Endodermal cell (in vitro differentiated cells): ENCODE results near the gene MMP2. TPM values are rescaled to one million over a fixed set of nuclear protein-coding genes. Genes with fewer than 3 reads are reported as not detected.

Experiments used
- DNase-seq: peaks from one replicate; pipeline ENCODE4 v3.0.0-alpha.2; 2017
- H3K27ac ChIP-seq: 2 replicates; pipeline ENCODE4 v1.5.1; 2013; ENCODE audit warnings: mild to moderate bottlenecking, low read depth, low read length, moderate library complexity
- H3K27me3 ChIP-seq: 2 replicates; pipeline ENCODE4 v1.6.1; 2013; ENCODE audit warnings: mild to moderate bottlenecking, low read length, moderate library complexity; ENCODE audit not compliant: insufficient read depth, control insufficient read depth, poor library complexity, severe bottlenecking
- H3K36me3 ChIP-seq: 2 replicates; pipeline ENCODE4 v1.7.0; 2013; ENCODE audit warnings: mild to moderate bottlenecking, low read length, moderate library complexity; ENCODE audit not compliant: control insufficient read depth, insufficient read depth
- H3K4me1 ChIP-seq: one replicate; pipeline ENCODE4 v1.7.0; 2013; ENCODE audit warnings: low read length; ENCODE audit not compliant: control insufficient read depth, insufficient read depth
- H3K4me3 ChIP-seq: 2 replicates; pipeline ENCODE4 v1.5.1; 2013; ENCODE audit warnings: mild to moderate bottlenecking, low read length, moderate library complexity
- H3K9ac ChIP-seq: 2 replicates; pipeline ENCODE4 v1.6.1; 2013; ENCODE audit warnings: mild to moderate bottlenecking, low read length, moderate library complexity; ENCODE audit not compliant: poor library complexity, severe bottlenecking; ENCODE audit errors: extremely low read depth
- H3K9me3 ChIP-seq: 2 replicates; pipeline ENCODE4 v1.6.1; 2013; ENCODE audit warnings: mild to moderate bottlenecking, low read length, moderate library complexity; ENCODE audit not compliant: control insufficient read depth
- H3K27ac Mint-ChIP-seq: 2 replicates; pipeline ENCODE4 v1.8.0; 2020; ENCODE audit warnings: mixed read lengths
- H3K27me3 Mint-ChIP-seq: 2 replicates; pipeline ENCODE4 v1.8.0; 2021; ENCODE audit warnings: mild to moderate bottlenecking, mixed read lengths; ENCODE audit not compliant: insufficient read depth
- H3K36me3 Mint-ChIP-seq: 2 replicates; pipeline ENCODE4 v1.8.0; 2020; ENCODE audit warnings: low read depth, mixed read lengths
- H3K4me1 Mint-ChIP-seq: 2 replicates; pipeline ENCODE4 v1.8.0; 2020; ENCODE audit warnings: mixed read lengths
- H3K4me3 Mint-ChIP-seq: 2 replicates; pipeline ENCODE4 v1.8.0; 2020; ENCODE audit warnings: mild to moderate bottlenecking, moderate library complexity, mixed read lengths
- H3K9me3 Mint-ChIP-seq: 2 replicates; pipeline ENCODE4 v1.8.0; 2020; ENCODE audit warnings: mild to moderate bottlenecking, mixed read lengths
- WGBS, 2 experiments: methylation state at CpG; one replicate each; pipeline versions ENCODE4 v1.1.5 to v1.1.7; 2013; ENCODE audit warnings: missing lambda C conversion rate in 2 of 2, mixed read lengths in 1 of 2; ENCODE audit not compliant: insufficient coverage in 1 of 2, insufficient read length in 1 of 2; 5-methylcytosine and 5-hydroxymethylcytosine counted together
- total RNA-seq, 2 donors: library from RNA; stranded (reverse); fragmentation: NEBNext Ultra II Directional in 1 of 2; extraction: Animal tissue kit (Norgen Biotek cat#: 25700) in 1 of 2; gene quantifications; 2 replicates in 1 of 2; 3 replicates in 1 of 2; pipeline ENCODE4 v1.2.1, GENCODE V29; 2021
- TF ChIP-seq, protein P1 (sequence below): fragments of 200-600 bp; sonication (generic); conservative IDR thresholded peaks from 2 replicates; pipeline ENCODE4 v1.5.0; 2021; ENCODE audit warnings: antibody characterized with exemption, mild to moderate bottlenecking

MMP2 gene
- total RNA-seq, 2 donors from 2014 or later: 65.0 to 80.4 TPM

DNA sequence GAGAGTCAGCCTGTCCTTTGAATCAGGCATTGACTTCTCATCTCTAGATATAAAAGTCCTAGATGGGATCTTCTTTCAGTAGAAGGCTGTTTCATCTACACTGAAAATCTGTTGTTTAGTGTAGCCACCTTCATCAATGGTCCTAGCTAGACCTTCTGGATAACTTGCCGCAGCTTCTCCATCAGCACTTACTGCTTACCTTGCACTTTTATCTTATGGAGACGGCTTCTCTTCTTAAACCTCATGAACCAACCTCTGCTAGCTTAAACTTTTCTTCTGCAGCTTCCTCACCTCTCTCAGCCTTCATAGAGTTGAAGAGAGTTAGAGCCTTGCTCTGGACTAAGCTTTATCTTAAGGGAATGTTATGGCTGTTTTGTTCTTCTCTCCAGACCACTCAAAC is 5.4 kb upstream of the MMP2 start:
- no peak overlapping the region for H3K4me3 ChIP-seq
- Mint-ChIP-seq H3K27me3 (peaks cover 19% of the 10 kb centered on the region), H3K4me1 (peaks cover 28% of the 10 kb centered on the region), H3K4me3 (no peak overlapping the region), H3K27ac (no peak overlapping the region), H3K36me3 (no peaks in the 10 kb centered on the region), H3K9me3 (peaks cover 1% of the 10 kb centered on the region)
- peaks cover 11% of the 10 kb centered on the region for H3K27me3 ChIP-seq
- TF ChIP-seq, protein P1, sequence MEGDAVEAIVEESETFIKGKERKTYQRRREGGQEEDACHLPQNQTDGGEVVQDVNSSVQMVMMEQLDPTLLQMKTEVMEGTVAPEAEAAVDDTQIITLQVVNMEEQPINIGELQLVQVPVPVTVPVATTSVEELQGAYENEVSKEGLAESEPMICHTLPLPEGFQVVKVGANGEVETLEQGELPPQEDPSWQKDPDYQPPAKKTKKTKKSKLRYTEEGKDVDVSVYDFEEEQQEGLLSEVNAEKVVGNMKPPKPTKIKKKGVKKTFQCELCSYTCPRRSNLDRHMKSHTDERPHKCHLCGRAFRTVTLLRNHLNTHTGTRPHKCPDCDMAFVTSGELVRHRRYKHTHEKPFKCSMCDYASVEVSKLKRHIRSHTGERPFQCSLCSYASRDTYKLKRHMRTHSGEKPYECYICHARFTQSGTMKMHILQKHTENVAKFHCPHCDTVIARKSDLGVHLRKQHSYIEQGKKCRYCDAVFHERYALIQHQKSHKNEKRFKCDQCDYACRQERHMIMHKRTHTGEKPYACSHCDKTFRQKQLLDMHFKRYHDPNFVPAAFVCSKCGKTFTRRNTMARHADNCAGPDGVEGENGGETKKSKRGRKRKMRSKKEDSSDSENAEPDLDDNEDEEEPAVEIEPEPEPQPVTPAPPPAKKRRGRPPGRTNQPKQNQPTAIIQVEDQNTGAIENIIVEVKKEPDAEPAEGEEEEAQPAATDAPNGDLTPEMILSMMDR: no peak
- 80 to 84% methylated on average over 1 to 2 of the region's 2 CpGs for WGBS, 2 experiments
- no peaks in the 10 kb centered on the region for H3K9me3 ChIP-seq
- DNase-seq: peak; percentile 22
- no peaks in the 10 kb centered on the region for H3K4me1 ChIP-seq
- no peak overlapping the region for H3K27ac ChIP-seq
- no peaks in the 10 kb centered on the region for H3K36me3 ChIP-seq
- H3K9ac ChIP-seq: no peak overlapping the region

DNA sequence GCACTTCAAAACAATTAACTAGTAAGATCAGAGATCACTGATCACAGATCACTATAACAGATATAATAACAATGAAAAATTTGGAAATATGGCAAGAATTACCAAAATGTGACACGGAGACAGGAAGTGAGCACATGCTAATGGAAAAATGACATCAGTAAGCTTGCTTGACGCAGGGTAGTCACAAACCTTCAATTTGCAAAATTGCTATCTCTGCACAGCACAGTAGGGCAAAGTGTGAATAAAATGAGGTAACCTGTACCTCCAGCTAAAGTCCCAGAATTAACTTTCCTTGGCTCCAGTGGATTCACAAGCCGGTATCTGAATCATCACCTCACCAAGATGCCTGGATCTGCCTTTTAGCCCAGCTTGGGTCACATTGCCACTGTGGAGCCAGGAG is 4.2 kb upstream of the MMP2 start:
- peaks cover 18% of the 10 kb centered on the region for H3K27me3 ChIP-seq
- Mint-ChIP-seq H3K9me3 (peaks cover 1% of the 10 kb centered on the region), H3K4me3 (no peak overlapping the region), H3K27me3 (peaks cover 26% of the 10 kb centered on the region), H3K4me1 (peaks cover 34% of the 10 kb centered on the region), H3K27ac (no peak overlapping the region), H3K36me3 (no peaks in the 10 kb centered on the region)
- 95 to 96% methylated on average over 3 of the region's 3 CpGs for WGBS, 2 experiments
- H3K27ac ChIP-seq: no peak overlapping the region
- DNase-seq: peak; percentile 32
- no peaks in the 10 kb centered on the region for H3K4me1 ChIP-seq
- H3K9me3 ChIP-seq: no peaks in the 10 kb centered on the region
- no peaks in the 10 kb centered on the region for H3K36me3 ChIP-seq
- TF ChIP-seq, protein P1: no peak
- H3K9ac ChIP-seq: no peak overlapping the region
- H3K4me3 ChIP-seq: no peak overlapping the region

DNA sequence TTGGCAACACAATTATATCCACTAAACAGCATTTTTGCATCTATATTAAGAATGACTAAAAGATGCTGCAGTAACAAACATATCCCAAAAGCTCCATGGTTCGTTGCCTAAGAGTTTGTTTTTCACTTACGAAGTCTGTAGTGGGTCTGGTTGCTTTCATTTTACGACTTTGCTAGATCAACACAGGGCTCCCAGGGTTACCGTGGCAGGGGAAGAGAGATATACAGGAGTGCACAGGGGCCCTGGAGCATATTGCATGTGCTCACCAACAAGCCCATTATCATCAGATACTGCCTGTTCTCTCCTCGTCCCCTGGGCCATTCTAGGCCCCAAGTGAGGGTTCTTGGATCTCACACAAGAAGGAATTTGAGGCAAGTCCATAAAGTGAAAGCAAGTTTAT is 3.1 kb upstream of the MMP2 start:
- WGBS, 2 experiments: 84 to 92% methylated on average over 4 to 5 of the region's 5 CpGs
- Mint-ChIP-seq H3K27me3 (peaks cover 35% of the 10 kb centered on the region), H3K36me3 (no peaks in the 10 kb centered on the region), H3K4me1 (peaks cover 37% of the 10 kb centered on the region), H3K9me3 (peaks cover 1% of the 10 kb centered on the region), H3K4me3 (no peak overlapping the region), H3K27ac (no peak overlapping the region)
- TF ChIP-seq, protein P1: no peak
- Histone ChIP-seq H3K27ac (no peak overlapping the region), H3K4me3 (no peak overlapping the region), H3K4me1 (no peaks in the 10 kb centered on the region), H3K27me3 (peaks cover 29% of the 10 kb centered on the region), H3K9ac (no peak overlapping the region), H3K36me3 (no peaks in the 10 kb centered on the region), H3K9me3 (no peaks in the 10 kb centered on the region)
- no peak for DNase-seq
